ENCODE data around the gene B4GALNT3.
A peak's percentile ranks its signal among the peaks of the same experiment; 100 is the strongest.

B4GALNT3 gene

DNA sequence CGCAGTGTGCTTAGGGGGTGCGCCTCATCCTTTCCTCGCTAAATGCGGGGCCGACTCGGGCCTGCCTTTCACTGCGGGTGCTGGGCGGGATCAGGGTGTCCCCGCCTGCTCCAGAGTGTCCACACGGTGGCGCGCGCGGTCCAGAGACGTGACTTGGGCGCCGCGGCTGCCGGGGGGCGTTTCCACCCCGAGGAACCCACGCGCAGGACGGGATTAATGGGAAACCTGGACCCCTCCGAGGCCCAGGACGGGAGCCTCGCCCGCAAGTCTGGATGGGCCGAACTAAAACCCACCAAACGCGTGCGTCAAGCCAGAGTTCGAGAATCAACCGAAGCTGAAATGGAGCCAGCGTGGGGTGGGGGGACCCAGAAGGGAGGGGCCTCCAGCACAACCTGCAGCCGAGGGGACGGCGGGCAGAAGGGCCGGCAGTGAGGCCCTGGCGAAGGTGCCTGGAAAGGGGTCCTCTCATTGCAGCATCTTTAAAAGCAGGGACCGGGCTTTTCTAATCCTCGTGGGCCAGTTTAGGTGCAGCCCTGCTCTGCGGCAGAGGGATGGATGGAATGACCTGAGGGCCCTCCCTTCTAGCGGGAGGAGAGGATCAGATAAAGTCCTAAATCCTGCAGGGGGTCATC lies 110.2 kb downstream of the B4GALNT3 start:
- Histone ChIP-seq H3K9me3 (ENCODE audit: control insufficient read depth, insufficient read depth, low read length) (no peaks in the 10 kb centered on the region), H3K9ac (ENCODE audit: low read depth, low read length) (peak overlapping the region; percentile 20), H3K27ac (ENCODE audit: low read depth, low read length) (no peak overlapping the region)

GRCh38 chr12:570435-570920 lies 110.7 kb downstream of the B4GALNT3 start:
- 0 out of 2 replicates have a peak, but pooled peaks cover 5% of the 10 kb centered on the region for H3K27me3 ChIP-seq (ENCODE audit: control insufficient read depth, insufficient read depth, low read length)
- H3K9me3 ChIP-seq (ENCODE audit: control insufficient read depth, insufficient read depth, low read length): no peaks in the 10 kb centered on the region
- no peaks in the 10 kb centered on the region for H3K36me3 ChIP-seq (ENCODE audit: control insufficient read depth, insufficient read depth, low read length)
- H3K9ac ChIP-seq (ENCODE audit: low read depth, low read length): peak overlapping the region; percentile 20; the same call in 1 of the 2 replicates
- peak overlapping the region; percentile 68 for H3K4me3 ChIP-seq (ENCODE audit: low read depth, low read length)
- peak overlapping the region; percentile 75 for H3K27ac ChIP-seq (ENCODE audit: low read depth, low read length)
- H3K4me1 ChIP-seq (ENCODE audit: control insufficient read depth, insufficient read depth, low read length): peaks cover 10% of the 10 kb centered on the region; the same call in 1 of the 2 replicates

More for the DNA sequence above, 110.2 kb downstream of the B4GALNT3 start:
- Histone ChIP-seq H3K27me3 (ENCODE audit: control insufficient read depth, insufficient read depth, low read length) (0 out of 2 replicates have a peak, but pooled peaks cover 5% of the 10 kb centered on the region), H3K4me3 (ENCODE audit: low read depth, low read length) (peak overlapping the region; percentile 68), H3K36me3 (ENCODE audit: control insufficient read depth, insufficient read depth, low read length) (no peaks in the 10 kb centered on the region), H3K4me1 (ENCODE audit: control insufficient read depth, insufficient read depth, low read length) (peaks cover 10% of the 10 kb centered on the region; the same call in 1 of the 2 replicates)

DNA sequence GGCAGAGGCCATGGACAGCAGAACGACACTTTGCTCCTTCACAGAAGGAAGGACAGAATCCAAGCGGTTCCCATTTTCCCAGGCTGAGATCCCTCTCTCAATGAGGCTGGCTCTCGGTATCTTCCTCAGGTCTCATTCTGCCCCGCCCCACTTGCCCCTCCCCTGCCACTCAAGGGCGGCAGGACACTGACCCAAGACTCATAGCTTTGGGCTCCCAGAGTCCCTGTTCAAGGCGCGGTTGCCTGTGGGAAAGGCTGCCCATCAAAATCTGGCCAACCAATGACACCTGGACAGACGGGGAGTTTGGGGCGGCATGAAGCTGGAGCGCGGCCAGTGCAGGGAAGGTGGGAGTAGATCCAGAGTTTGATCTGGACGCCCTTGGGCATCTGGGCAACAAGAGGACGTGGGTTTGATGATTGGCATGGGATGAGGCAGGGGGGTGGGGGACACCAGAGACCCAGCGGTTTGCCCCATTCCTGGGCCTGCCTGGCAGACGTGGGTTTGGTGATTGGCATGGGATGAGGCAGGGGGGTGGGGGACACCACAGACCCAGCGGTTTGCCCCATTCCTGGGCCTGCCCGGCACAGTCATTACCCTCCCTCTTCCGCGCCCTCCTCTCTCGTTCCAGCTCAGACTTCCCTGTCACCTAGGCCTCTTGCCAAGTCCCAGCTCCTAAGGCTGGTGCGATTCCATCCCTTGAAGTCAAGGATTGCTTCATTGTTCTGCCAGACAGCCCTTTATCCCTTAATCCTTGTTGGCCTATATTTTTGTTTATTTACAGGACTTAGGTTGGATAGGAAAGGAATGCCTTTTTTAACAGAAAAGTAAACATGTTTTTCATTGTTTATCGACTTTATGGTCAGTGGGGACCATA lies 111.4 kb downstream of the B4GALNT3 start:
- 0 out of 2 replicates have a peak, but pooled peaks cover 5% of the 10 kb centered on the region for H3K27me3 ChIP-seq (ENCODE audit: control insufficient read depth, insufficient read depth, low read length)
- H3K9ac ChIP-seq (ENCODE audit: low read depth, low read length): no peak overlapping the region
- H3K4me3 ChIP-seq (ENCODE audit: low read depth, low read length): peak overlapping the region; percentile 68
- H3K36me3 ChIP-seq (ENCODE audit: control insufficient read depth, insufficient read depth, low read length): no peaks in the 10 kb centered on the region
- H3K4me1 ChIP-seq (ENCODE audit: control insufficient read depth, insufficient read depth, low read length): peaks cover 10% of the 10 kb centered on the region; the same call in 1 of the 2 replicates
- no peaks in the 10 kb centered on the region for H3K9me3 ChIP-seq (ENCODE audit: control insufficient read depth, insufficient read depth, low read length)
- peak overlapping the region; percentile 75 for H3K27ac ChIP-seq (ENCODE audit: low read depth, low read length)

GRCh38 chr12:571795-572531 lies 112.2 kb downstream of the B4GALNT3 start:
- Histone ChIP-seq H3K36me3 (ENCODE audit: control insufficient read depth, insufficient read depth, low read length) (no peaks in the 10 kb centered on the region), H3K9me3 (ENCODE audit: control insufficient read depth, insufficient read depth, low read length) (no peaks in the 10 kb centered on the region), H3K9ac (ENCODE audit: low read depth, low read length) (no peak overlapping the region), H3K27me3 (ENCODE audit: control insufficient read depth, insufficient read depth, low read length) (peaks cover 10% of the 10 kb centered on the region), H3K4me3 (ENCODE audit: low read depth, low read length) (no peak overlapping the region), H3K4me1 (ENCODE audit: control insufficient read depth, insufficient read depth, low read length) (peaks cover 10% of the 10 kb centered on the region; the same call in 1 of the 2 replicates), H3K27ac (ENCODE audit: low read depth, low read length) (peak overlapping the region; percentile 73)

- Histone ChIP-seq H3K27me3 (ENCODE audit: control insufficient read depth, insufficient read depth, low read length) (peaks cover 12% of the 10 kb centered on the region), H3K4me1 (ENCODE audit: control insufficient read depth, insufficient read depth, low read length) (peaks cover 10% of the 10 kb centered on the region; the same call in 1 of the 2 replicates), H3K9me3 (ENCODE audit: control insufficient read depth, insufficient read depth, low read length) (no peaks in the 10 kb centered on the region), H3K9ac (ENCODE audit: low read depth, low read length) (no peak overlapping the region), H3K36me3 (ENCODE audit: control insufficient read depth, insufficient read depth, low read length) (no peaks in the 10 kb centered on the region), H3K4me3 (ENCODE audit: low read depth, low read length) (no peak overlapping the region), H3K27ac (ENCODE audit: low read depth, low read length) (peak overlapping the region; percentile 73)
These were observed 112.8 kb downstream of the B4GALNT3 start for GRCh38 chr12:572532-572899.

- no peaks in the 10 kb centered on the region for H3K9me3 ChIP-seq (ENCODE audit: control insufficient read depth, insufficient read depth, low read length)
- no peaks in the 10 kb centered on the region for H3K36me3 ChIP-seq (ENCODE audit: control insufficient read depth, insufficient read depth, low read length)
- H3K9ac ChIP-seq (ENCODE audit: low read depth, low read length): no peak overlapping the region
- H3K4me1 ChIP-seq (ENCODE audit: control insufficient read depth, insufficient read depth, low read length): peaks cover 10% of the 10 kb centered on the region; the same call in 1 of the 2 replicates
- H3K27me3 ChIP-seq (ENCODE audit: control insufficient read depth, insufficient read depth, low read length): peaks cover 12% of the 10 kb centered on the region
- H3K4me3 ChIP-seq (ENCODE audit: low read depth, low read length): no peak overlapping the region
- no peak overlapping the region for H3K27ac ChIP-seq (ENCODE audit: low read depth, low read length)
These were observed 113.5 kb downstream of the B4GALNT3 start for GRCh38 chr12:573232-573631.

DNA sequence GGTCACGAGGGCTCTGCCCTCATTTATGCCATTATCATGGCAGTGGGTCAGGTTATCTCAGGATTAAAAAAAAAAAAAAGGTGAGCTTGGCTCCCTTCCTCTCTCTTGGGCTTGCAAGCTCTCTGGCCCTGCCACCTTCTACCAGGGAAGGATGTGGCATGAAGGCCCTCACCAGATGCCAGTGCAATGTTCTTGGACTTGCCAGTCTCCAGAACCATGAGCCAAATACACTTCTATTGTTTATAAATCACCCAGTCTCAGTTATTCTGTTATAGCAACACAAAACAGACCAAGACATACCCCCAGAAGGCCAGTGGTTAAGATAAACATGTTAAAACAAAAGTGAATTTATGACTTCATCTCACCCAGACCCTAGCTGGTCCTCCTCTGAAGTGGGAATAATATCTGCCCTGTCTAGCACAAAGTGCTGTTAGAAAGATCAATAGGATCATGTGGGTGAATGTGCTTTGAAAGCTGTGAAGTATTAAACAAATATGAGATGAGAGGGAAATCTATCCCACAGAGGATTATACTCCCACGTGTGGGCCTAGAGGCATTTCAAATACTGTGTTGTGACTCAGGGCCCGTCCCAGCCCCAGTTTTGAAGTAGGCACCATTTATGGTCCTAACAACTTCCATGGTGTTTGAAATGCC lies 114.9 kb downstream of the B4GALNT3 start:
- no peak overlapping the region for H3K4me3 ChIP-seq (ENCODE audit: low read depth, low read length)
- H3K27me3 ChIP-seq (ENCODE audit: control insufficient read depth, insufficient read depth, low read length): peaks cover 7% of the 10 kb centered on the region
- H3K9me3 ChIP-seq (ENCODE audit: control insufficient read depth, insufficient read depth, low read length): no peaks in the 10 kb centered on the region
- no peak overlapping the region for H3K27ac ChIP-seq (ENCODE audit: low read depth, low read length)
- H3K36me3 ChIP-seq (ENCODE audit: control insufficient read depth, insufficient read depth, low read length): no peaks in the 10 kb centered on the region
- no peak overlapping the region for H3K9ac ChIP-seq (ENCODE audit: low read depth, low read length)
- H3K4me1 ChIP-seq (ENCODE audit: control insufficient read depth, insufficient read depth, low read length): peaks cover 17% of the 10 kb centered on the region

DNA sequence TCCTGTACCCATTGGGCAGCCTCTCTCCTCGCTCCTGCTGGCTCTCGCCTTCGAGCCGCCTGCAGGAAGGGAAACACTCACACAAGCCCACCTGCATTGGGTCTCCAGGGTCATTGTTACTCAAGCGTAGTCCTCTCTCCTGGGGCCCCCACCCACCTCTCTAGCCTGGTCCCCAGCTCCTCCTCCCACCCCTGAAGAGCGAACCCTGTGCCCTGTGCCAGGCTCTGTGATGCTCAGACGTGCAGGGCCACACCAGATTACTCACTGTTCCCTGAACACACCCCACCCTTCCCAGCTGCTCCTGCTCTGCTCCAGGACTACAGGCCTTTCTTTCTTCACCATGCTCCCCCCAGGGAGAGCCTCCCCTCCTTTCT lies 115.4 kb downstream of the B4GALNT3 start:
- Histone ChIP-seq H3K27me3 (ENCODE audit: control insufficient read depth, insufficient read depth, low read length) (peaks cover 7% of the 10 kb centered on the region), H3K36me3 (ENCODE audit: control insufficient read depth, insufficient read depth, low read length) (no peaks in the 10 kb centered on the region), H3K9me3 (ENCODE audit: control insufficient read depth, insufficient read depth, low read length) (no peaks in the 10 kb centered on the region), H3K9ac (ENCODE audit: low read depth, low read length) (no peak overlapping the region), H3K27ac (ENCODE audit: low read depth, low read length) (no peak overlapping the region), H3K4me3 (ENCODE audit: low read depth, low read length) (no peak overlapping the region), H3K4me1 (ENCODE audit: control insufficient read depth, insufficient read depth, low read length) (peaks cover 20% of the 10 kb centered on the region)

DNA sequence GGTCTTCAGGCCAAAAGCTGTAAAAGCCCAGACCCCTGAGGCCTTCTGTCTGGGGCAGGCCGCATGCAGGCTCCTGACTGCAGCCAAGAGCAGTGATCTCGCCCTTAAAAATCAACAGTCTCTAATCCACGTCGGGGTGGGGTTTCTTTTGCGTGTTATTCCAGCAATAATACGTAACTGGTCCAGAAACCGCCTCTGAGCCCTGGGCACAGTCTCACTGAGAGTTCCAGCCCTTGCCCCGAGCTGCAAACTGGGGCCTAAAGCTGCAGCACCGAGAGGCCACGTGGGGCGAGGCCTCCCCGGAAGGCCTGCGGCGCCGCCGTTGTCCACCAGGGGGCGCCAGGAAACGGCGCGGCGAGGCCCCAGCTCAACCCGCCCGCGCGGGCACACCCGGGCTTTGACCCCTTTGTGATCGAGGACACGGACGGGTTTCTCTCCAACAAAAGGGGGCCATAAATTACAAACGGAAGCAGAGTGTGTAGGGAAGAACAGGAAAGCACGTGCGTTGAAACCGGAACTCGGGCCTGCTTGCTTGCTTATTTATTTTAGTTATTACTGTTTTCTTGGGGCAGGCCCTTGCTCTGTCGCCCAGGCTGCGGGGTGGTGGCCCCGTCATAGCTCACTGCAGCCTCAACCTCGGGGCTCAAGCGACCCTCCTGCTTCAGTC lies 116.3 kb downstream of the B4GALNT3 start:
- H3K9ac ChIP-seq (ENCODE audit: low read depth, low read length): 0 out of 2 replicates have a peak overlapping the region, but pooled peaks have one; percentile 5
- no peaks in the 10 kb centered on the region for H3K9me3 ChIP-seq (ENCODE audit: control insufficient read depth, insufficient read depth, low read length)
- peaks cover 15% of the 10 kb centered on the region for H3K4me1 ChIP-seq (ENCODE audit: control insufficient read depth, insufficient read depth, low read length)
- no peak overlapping the region for H3K27ac ChIP-seq (ENCODE audit: low read depth, low read length)
- peaks cover 7% of the 10 kb centered on the region for H3K27me3 ChIP-seq (ENCODE audit: control insufficient read depth, insufficient read depth, low read length)
- H3K36me3 ChIP-seq (ENCODE audit: control insufficient read depth, insufficient read depth, low read length): no peaks in the 10 kb centered on the region
- H3K4me3 ChIP-seq (ENCODE audit: low read depth, low read length): no peak overlapping the region

- Histone ChIP-seq H3K9ac (ENCODE audit: low read depth, low read length) (0 out of 2 replicates have a peak overlapping the region, but pooled peaks have one; percentile 5), H3K27me3 (ENCODE audit: control insufficient read depth, insufficient read depth, low read length) (peaks cover 7% of the 10 kb centered on the region), H3K27ac (ENCODE audit: low read depth, low read length) (no peak overlapping the region), H3K4me1 (ENCODE audit: control insufficient read depth, insufficient read depth, low read length) (peaks cover 11% of the 10 kb centered on the region), H3K9me3 (ENCODE audit: control insufficient read depth, insufficient read depth, low read length) (no peaks in the 10 kb centered on the region), H3K36me3 (ENCODE audit: control insufficient read depth, insufficient read depth, low read length) (no peaks in the 10 kb centered on the region), H3K4me3 (ENCODE audit: low read depth, low read length) (no peak overlapping the region)
These were observed 116.9 kb downstream of the B4GALNT3 start for GRCh38 chr12:576615-577110.
